Peyer's patch (tissue), 4 donors: ENCODE results near the gene ABCE1.

ENCODE experiments used
- POLR2A ChIP-seq, 2 donors: fragments of 450-650 bp; IDR thresholded peaks; one replicate each; pipeline ENCODE4 v1.5.1; 2017; ENCODE audit warnings: antibody characterized with exemption in 2 of 2, mild to moderate bottlenecking in 2 of 2, moderate library complexity in 2 of 2
- TF ChIP-seq, protein P1 (sequence below), 6 experiments: fragments of 450-650 bp in 4 of 6; fragments of 200-600 bp in 2 of 6; sonication (generic) in 1 of 6; IDR thresholded peaks; one replicate each; pipeline ENCODE4 v1.5.1; 2017 to 2019; ENCODE audit warnings: antibody characterized with exemption in 6 of 6, mild to moderate bottlenecking in 3 of 6, moderate library complexity in 1 of 6

DNA sequence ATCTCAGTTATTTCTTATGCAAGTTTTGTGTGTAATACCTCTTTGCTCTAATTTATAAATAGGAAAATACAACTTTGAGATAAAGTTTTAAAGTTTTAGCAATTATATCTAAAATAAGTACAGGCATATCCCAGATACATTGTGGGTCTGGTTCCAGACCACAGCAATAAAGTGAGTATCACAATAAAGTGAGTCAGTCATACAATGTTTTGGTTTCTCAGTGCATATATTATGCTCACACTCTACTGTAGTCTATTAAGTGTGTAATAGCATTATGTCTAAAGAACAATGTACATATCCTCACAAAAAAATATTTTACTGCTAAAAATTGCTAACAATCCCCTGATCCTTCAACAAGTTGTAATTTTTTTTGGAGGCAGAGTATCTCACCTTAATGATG is 49.3 kb upstream of the ABCE1 start:
- TF ChIP-seq, protein P1, sequence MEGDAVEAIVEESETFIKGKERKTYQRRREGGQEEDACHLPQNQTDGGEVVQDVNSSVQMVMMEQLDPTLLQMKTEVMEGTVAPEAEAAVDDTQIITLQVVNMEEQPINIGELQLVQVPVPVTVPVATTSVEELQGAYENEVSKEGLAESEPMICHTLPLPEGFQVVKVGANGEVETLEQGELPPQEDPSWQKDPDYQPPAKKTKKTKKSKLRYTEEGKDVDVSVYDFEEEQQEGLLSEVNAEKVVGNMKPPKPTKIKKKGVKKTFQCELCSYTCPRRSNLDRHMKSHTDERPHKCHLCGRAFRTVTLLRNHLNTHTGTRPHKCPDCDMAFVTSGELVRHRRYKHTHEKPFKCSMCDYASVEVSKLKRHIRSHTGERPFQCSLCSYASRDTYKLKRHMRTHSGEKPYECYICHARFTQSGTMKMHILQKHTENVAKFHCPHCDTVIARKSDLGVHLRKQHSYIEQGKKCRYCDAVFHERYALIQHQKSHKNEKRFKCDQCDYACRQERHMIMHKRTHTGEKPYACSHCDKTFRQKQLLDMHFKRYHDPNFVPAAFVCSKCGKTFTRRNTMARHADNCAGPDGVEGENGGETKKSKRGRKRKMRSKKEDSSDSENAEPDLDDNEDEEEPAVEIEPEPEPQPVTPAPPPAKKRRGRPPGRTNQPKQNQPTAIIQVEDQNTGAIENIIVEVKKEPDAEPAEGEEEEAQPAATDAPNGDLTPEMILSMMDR (IDR thresholded peaks at IDR 0.05) = no peak
- no peak for TF ChIP-seq POLR2A (IDR thresholded peaks at IDR 0.05)
